Omental fat pad (tissue), 4 donors: Measurements from ENCODE around the gene GAS2. TPM values are rescaled to one million over a fixed set of nuclear protein-coding genes. Genes with fewer than 3 reads are reported as not detected.

ENCODE experiments used
- ATAC-seq: fragments of 150-250 bp; one replicate; pipeline ENCODE4 v1.9.1; 2016; ENCODE audit warnings: mild to moderate bottlenecking, moderate library complexity; ENCODE audit not compliant: low FRiP score
- DNase-seq: peaks from one replicate; pipeline ENCODE4 v3.0.0-alpha.2; 2019; ENCODE audit warnings: low spot score
- CTCF ChIP-seq, 3 donors: fragments of 450-650 bp; IDR thresholded peaks; one replicate each; pipeline ENCODE4 v1.5.1; 2016 to 2017; ENCODE audit warnings: antibody characterized with exemption in 3 of 3, mild to moderate bottlenecking in 3 of 3, moderate library complexity in 2 of 3
- total RNA-seq, 4 donors: library from RNA; depleted of rRNA; stranded (reverse); fragments of >200 nt; gene quantifications; one replicate each; pipeline ENCODE4 v1.1.0, GENCODE V29; 2016

The GAS2 gene
- total RNA-seq, 4 donors from 2014 or later, result 0.63 to 4.9 (median 2.5) TPM

GRCh38 chr11:22734628-22735345 lies 68.4 kb downstream of the GAS2 start:
- no peak for TF ChIP-seq CTCF (IDR thresholded peaks at IDR 0.05)
- ATAC-seq (no peak), DNase-seq (no peak)

- no peak for TF ChIP-seq CTCF (IDR thresholded peaks at IDR 0.05)
- DNase-seq (no peak), ATAC-seq (no peak)
Measured at GRCh38 chr11:22742157-22742613, 75.8 kb downstream of the GAS2 start.

GRCh38 chr11:22749536-22749935 lies 83.1 kb downstream of the GAS2 start:
- TF ChIP-seq CTCF (IDR thresholded peaks at IDR 0.05), result no peak
- DNase-seq, result no peak
- no peak for ATAC-seq

- no peak for TF ChIP-seq CTCF (IDR thresholded peaks at IDR 0.05)
- no peak for ATAC-seq
- no peak for DNase-seq
Measured at GRCh38 chr11:22752908-22753310, 86.5 kb downstream of the GAS2 start.

- TF ChIP-seq CTCF (IDR thresholded peaks at IDR 0.05), result no peak
- DNase-seq (no peak), ATAC-seq (no peak)
Measured at GRCh38 chr11:22753416-22753815, 87.0 kb downstream of the GAS2 start.

- DNase-seq (no peak), ATAC-seq (no peak)
- TF ChIP-seq CTCF (IDR thresholded peaks at IDR 0.05), result no peak
Measured at GRCh38 chr11:22761066-22761465, 94.7 kb downstream of the GAS2 start.

GRCh38 chr11:22763166-22763565 lies 96.8 kb downstream of the GAS2 start:
- no peak for ATAC-seq
- TF ChIP-seq CTCF (IDR thresholded peaks at IDR 0.05), result no peak
- DNase-seq, result no peak
